ENCODE results near the gene COX18.
A peak's percentile ranks its signal among the peaks of the same experiment; 100 is the strongest.

The COX18 gene

GRCh38 chr4:73069338-73070073 is at the start of gene COX18:
Gene COX18 (minus strand): TSS chr4:73069716. CDS start chr4:73069649, 67 bp downstream.
- peak; percentile 99 for DNase-seq

- DNase-seq = no peak
Observed at GRCh38 chr4:73109493-73109892, 40.0 kb upstream of the COX18 start.

- DNase-seq = no peak
Observed at GRCh38 chr4:73104695-73105094, 35.2 kb upstream of the COX18 start.

GRCh38 chr4:73103799-73104503 is 34.4 kb upstream of the COX18 start:
- no peak for DNase-seq

- no peak for DNase-seq
Observed at GRCh38 chr4:73099143-73099542, 29.6 kb upstream of the COX18 start.

- DNase-seq = no peak
Observed at GRCh38 chr4:73098713-73099112, 29.2 kb upstream of the COX18 start.

GRCh38 chr4:73098016-73098415 is 28.5 kb upstream of the COX18 start:
- no peak for DNase-seq

GRCh38 chr4:73092868-73093267 is 23.4 kb upstream of the COX18 start:
- DNase-seq = no peak

- DNase-seq = no peak
Observed at GRCh38 chr4:73090738-73091137, 21.2 kb upstream of the COX18 start.

- DNase-seq = no peak
Observed at GRCh38 chr4:73087871-73088270, 18.4 kb upstream of the COX18 start.

GRCh38 chr4:73086095-73086868 is 16.8 kb upstream of the COX18 start:
- DNase-seq = no peak

GRCh38 chr4:73080789-73081188 is 11.3 kb upstream of the COX18 start:
- no peak for DNase-seq

- no peak for DNase-seq
Observed at GRCh38 chr4:73075832-73076231, 6.3 kb upstream of the COX18 start.

GRCh38 chr4:73070074-73070390 is 516 bp upstream of the COX18 start:
- no peak for DNase-seq

GRCh38 chr4:73068491-73069337 is 802 bp downstream of the COX18 start:
- no peak for DNase-seq

GRCh38 chr4:73067971-73068394 is 1.5 kb downstream of the COX18 start:
- DNase-seq = no peak

- DNase-seq = no peak
Observed at GRCh38 chr4:73066928-73067327, 2.6 kb downstream of the COX18 start.

GRCh38 chr4:73066445-73066844 is 3.1 kb downstream of the COX18 start:
- DNase-seq = no peak

- no peak for DNase-seq
Observed at GRCh38 chr4:73064536-73064935, 5.0 kb downstream of the COX18 start.

GRCh38 chr4:73055241-73055897 is 14.1 kb downstream of the COX18 start:
- no peak for DNase-seq

GRCh38 chr4:73053974-73054480 is 15.5 kb downstream of the COX18 start:
- DNase-seq = no peak

GRCh38 chr4:73053076-73053475 is 16.4 kb downstream of the COX18 start:
- no peak for DNase-seq
